PC-9 (cell line): ENCODE data around the gene TANGO6.

Experiments
- CTCF ChIP-seq: fragments of 200-600 bp; sonication (generic); conservative IDR thresholded peaks from 2 replicates; pipeline ENCODE4 v1.6.1; 2017; ENCODE audit warnings: mixed run types, antibody characterized with exemption, mild to moderate bottlenecking, moderate library complexity
- EZH2 ChIP-seq: fragments of 200-600 bp; sonication (generic); IDR thresholded peaks from 2 replicates; pipeline ENCODE4 v1.8.0; 2017; ENCODE audit warnings: antibody characterized with exemption, low read depth

GRCh38 chr16:69017036-69017783 is 173.9 kb downstream of the TANGO6 start:
- TF ChIP-seq CTCF, result no peak
- TF ChIP-seq EZH2, result no peak
